Gastroesophageal sphincter (tissue), 3 donors: ENCODE measurements around the gene GCDH.

ENCODE experiments used
- CTCF ChIP-seq, 4 experiments: fragments of 200-600 bp in 2 of 4; fragments of 450-650 bp in 2 of 4; sonication (generic) in 1 of 4; IDR thresholded peaks; one replicate each; pipeline ENCODE4 v1.5.1; 2017 to 2019; ENCODE audit warnings: antibody characterized with exemption in 4 of 4, mild to moderate bottlenecking in 2 of 4, moderate library complexity in 2 of 4
- POLR2A ChIP-seq, 2 donors: fragments of 450-650 bp; IDR thresholded peaks; one replicate each; pipeline ENCODE4 v1.6.1; 2017; ENCODE audit warnings: antibody characterized with exemption in 2 of 2, mild to moderate bottlenecking in 2 of 2, moderate library complexity in 1 of 2
- POLR2AphosphoS5 ChIP-seq: sonication (generic); formaldehyde crosslinking; IDR thresholded peaks from one replicate; pipeline ENCODE4 v1.6.1; 2017; ENCODE audit warnings: antibody characterized with exemption

GRCh38 chr19:12868540-12869112, 22.3 kb upstream of the GCDH start:
- TF ChIP-seq CTCF (IDR thresholded peaks at IDR 0.05) (no peak), POLR2AphosphoS5 (no peak), POLR2A (IDR thresholded peaks at IDR 0.05) (no peak)
